ENCODE data around the gene TMCO4.

TMCO4 gene

DNA sequence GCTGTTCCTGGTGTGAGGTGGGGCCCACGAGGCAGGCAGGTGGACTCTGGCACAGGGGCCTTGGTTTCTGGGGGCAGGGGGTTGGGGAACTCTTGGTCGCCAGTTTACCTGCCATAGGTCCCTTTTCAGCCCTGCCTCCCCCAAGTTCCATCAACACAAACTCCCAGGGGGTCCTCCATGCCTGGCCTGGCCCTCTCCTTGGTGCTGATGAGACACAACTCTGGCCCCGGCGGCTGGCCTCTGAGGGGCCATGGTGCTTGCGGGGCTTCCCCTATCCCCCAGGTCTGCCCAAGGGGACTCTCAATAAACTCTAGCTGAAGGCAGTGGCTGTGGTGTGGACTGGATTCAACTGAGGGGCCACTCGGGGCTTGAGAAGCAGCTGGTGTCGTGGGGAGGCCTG lies 119.1 kb downstream of the TMCO4 start:
- DNase-seq: no peak

DNA sequence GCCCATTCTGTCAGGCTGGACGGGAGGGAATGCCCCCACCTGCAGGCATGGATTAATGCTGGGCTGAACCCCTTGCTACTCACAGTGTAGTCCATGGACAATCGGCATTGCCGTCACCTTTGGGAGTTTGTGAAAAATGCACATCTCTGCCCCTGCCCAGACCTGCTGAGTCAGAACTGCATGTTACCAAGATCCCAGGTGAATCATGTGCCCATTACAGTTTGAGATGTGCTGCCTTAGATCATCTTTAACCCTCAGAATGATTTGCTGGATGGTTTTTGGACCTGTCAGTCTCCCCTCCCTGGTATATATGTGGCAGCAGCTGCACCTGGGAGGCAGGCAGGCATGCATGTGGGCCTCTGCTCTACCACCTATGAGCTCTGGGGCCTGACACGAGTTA lies 120.0 kb downstream of the TMCO4 start:
- no peak for DNase-seq

GRCh38 chr1:19678931-19679453 lies 120.7 kb downstream of the TMCO4 start:
- DNase-seq: no peak

DNA sequence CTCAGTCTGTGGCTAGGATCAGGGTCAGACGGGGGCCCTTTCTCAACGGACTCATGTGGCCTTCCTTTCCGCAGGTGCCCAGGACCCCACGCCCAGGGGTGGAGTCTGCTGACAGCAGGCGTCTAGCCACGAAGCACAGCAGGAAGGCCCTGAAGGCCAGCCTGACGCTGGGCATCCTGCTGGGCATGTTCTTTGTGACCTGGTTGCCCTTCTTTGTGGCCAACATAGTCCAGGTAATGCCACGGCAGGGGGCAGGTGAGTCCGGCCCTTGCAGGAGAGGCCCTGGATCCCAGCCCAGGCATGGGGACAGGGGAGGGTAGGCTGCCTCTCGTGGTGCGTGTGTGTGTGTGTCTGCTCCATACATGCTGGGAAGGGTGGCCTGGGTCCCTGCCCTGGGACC lies 121.2 kb downstream of the TMCO4 start:
- no peak for DNase-seq

DNA sequence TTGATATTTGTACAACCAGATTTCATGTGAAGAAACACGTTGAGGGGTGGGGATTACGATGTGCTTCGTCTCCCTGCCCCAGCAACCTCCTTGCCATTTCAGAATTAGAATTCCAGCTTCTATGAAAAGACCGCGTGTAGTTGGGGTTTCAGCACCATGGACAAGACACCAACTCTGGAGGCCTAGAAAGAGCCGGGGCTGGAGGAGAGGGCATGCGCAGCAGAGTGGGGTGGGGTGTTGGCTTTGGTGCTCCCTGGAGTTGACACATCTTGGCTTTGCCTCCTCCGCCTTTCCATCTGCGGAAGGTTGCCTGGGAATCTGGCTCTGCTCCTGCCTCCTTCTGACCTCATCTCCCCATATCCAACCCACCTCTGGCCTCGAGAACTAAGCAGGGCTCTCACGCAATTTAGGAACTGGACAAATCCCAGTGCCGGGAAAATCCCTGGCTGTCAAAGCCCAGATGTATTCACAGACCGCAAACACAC lies 123.2 kb downstream of the TMCO4 start:
- no peak for DNase-seq

GRCh38 chr1:19675797-19676196 lies 123.9 kb downstream of the TMCO4 start:
- no peak for DNase-seq

GRCh38 chr1:19672237-19672636 lies 127.5 kb downstream of the TMCO4 start:
- no peak for DNase-seq

DNA sequence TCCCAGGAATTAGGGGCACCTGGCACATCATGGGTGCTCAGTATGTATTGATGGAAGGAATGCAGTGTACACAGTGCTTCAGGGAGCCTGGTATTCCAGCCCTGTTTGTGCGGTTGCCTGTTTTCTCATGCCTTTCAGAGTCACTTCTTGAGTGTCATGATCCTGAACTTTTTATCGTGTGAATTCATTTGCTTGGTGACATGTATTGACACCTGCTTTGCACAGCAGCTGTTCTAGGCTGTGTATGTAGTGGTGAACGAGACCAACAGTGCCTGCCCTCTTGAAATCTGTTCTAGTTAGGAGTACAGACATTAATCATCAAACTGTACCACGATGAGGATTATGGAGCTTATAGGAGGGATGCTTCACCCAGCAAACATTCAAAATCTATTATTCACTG lies 128.9 kb downstream of the TMCO4 start:
- no peak for DNase-seq

DNA sequence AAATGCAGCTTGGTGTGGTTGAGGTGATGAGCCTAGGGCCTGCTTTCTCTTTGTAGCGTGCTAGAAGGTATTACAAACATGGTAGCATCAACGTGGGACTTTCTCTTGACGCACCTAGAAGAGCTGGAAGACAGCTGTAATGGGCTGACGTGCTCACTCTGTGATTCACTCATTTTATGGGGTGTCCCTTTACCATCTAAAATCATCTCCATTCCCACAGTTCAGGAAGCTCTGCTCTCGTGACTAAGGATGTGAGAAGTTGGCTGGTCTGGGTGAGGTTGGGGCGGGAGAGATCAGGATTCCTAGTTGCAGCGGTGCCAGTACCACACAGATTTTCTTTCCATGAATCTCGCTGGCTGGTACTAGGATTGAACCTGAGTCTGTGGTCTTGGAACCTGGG lies 130.8 kb downstream of the TMCO4 start:
- no peak for DNase-seq

- DNase-seq: no peak
These were observed 133.9 kb downstream of the TMCO4 start for GRCh38 chr1:19665496-19666465.

GRCh38 chr1:19665186-19665495 lies 134.6 kb downstream of the TMCO4 start:
- no peak for DNase-seq

- DNase-seq: no peak
These were observed 135.1 kb downstream of the TMCO4 start, which contains the start of gene HTR6 for GRCh38 chr1:19664453-19665185. Gene HTR6, plus strand, starts transcription at chr1:19664875. Its CDS starts 879 bp downstream, at chr1:19665754.

GRCh38 chr1:19662313-19662712 lies 137.4 kb downstream of the TMCO4 start:
- DNase-seq: no peak

- no peak for DNase-seq
These were observed 137.9 kb downstream of the TMCO4 start for GRCh38 chr1:19661721-19662228.

GRCh38 chr1:19658186-19658585 lies 141.5 kb downstream of the TMCO4 start:
- no peak for DNase-seq

DNA sequence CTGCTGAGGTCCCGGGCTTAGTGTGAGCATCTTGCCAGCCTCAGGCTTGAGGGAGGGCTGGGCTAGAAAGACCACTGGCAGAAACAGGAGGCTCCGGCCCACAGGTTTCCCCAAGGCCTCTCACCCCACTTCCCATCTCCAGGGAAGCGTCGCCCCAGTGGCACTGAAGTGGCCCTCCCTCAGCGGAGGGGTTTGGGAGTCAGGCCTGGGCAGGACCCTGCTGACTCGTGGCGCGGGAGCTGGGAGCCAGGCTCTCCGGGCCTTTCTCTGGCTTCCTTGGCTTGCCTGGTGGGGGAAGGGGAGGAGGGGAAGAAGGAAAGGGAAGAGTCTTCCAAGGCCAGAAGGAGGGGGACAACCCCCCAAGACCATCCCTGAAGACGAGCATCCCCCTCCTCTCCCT lies 142.2 kb downstream of the TMCO4 start:
- no peak for DNase-seq

DNA sequence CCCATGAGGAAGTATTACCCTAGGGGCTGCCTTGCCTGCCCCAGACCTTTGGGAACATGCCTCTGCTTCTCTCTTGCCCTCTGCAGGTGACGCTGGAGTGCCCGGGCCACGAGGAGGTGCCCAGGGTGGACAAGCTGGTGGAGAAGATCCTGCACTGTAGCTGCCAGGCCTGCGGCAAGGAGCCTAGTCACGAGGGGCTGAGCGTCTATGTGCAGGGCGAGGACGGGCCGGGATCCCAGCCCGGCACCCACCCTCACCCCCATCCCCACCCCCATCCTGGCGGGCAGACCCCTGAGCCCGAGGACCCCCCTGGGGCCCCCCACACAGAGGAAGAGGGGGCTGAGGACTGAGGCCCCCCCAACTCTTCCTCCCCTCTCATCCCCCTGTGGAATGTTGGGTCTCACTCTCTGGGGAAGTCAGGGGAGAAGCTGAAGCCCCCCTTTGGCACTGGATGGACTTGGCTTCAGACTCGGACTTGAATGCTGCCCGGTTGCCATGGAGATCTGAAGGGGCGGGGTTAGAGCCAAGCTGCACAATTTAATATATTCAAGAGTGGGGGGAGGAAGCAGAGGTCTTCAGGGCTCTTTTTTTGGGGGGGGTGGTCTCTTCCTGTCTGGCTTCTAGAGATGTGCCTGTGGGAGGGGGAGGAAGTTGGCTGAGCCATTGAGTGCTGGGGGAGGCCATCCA lies 142.8 kb downstream of the TMCO4 start:
- DNase-seq: no peak

DNA sequence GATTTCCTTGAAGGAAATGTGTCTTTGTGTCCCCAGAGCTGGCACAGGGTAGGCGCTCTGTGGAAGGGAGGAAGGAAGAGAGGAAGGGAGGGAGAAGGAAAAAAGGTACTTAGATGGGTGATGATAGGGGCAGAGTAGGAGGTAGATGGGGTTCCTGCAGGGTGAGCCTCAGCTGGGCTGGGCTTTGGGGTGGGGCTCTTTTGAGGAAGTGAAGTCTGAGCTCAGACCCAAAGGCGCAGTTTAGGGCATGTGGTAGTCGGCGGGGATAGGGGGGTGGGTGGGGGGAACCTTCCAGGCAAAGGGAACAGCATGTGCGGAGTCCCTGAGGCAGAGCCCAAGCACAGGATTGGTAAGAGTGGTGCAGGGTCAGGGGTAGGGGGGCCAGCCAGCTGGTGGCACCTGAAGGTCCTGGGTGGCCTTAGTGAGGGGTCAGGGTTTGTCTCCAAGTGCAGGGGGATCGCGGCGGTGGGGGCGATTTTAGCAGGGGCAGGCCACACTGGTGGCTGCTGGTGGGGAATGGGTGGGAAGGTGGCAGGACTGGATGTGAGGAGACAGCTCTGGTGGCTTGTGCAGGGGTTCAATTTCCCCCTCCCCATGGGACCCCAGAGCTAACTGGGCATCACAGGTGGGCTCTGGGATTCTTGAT lies 143.5 kb downstream of the TMCO4 start:
- DNase-seq: no peak

DNA sequence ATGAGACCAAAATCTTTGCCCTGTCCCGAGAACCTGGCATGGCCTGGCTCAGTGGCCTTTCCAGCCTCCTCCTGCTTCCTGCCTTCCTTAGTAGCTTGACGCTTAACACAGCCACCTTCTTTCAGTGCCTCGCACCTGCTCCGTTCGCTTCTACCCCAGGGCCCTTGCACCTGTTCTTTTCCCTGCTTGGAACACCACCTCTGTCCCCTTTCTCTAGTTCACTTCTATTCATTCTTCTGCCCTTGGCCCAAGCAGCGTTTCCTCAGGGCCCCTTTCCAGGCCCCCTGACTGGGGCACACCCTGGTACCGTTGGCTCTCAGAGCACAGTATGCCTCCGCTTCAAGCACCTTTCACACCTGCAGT lies 144.0 kb downstream of the TMCO4 start:
- DNase-seq: no peak

DNA sequence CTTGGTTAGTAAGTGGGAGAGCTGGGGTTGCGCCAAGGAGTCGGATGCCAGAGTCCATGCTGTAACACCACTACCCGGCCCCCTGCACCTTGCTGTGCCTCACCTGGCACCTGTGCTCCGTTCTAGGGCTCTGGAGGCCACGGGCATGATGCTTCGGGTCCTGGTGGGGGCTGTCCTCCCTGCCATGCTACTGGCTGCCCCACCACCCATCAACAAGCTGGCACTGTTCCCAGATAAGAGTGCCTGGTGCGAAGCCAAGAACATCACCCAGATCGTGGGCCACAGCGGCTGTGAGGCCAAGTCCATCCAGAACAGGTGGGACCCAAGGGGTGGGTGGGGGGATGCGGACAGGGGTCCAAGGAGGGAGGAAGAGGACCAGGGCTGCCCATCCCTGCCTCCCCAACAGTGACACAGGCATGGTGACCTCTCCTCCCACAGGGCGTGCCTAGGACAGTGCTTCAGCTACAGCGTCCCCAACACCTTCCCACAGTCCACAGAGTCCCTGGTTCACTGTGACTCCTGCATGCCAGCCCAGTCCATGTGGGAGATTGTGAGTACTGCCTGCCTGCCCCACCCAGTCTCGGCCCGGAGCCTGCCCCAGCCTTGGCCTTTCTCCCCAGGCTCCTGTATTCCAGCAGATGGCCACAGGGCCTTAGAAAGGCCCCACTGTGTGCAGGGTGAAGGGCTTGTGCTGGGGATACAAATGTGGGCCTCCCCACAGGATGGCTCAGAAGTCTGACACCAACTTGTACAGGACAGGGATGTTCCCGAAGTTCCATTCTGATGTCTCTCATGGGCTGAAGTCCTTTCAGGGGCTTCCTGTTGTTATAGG lies 144.6 kb downstream of the TMCO4 start:
- no peak for DNase-seq

DNA sequence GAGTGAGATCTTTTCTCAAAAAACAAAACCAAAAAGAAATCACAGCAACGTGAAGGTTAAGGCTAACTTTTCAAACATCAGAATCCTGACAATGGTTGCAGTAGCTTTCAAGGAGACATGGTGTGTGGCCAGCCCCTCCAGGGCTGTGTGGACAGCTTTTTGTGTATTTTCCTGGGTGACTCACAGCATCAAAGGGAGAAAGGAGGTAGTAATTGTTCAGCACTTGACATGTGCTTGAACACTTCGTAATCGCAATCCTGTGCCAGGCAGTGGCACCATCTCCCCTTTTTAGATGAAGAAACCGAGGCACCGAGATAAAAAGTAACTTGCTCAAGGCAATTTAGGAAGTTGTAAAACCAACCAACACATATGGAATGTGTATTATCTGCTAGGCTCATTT lies 145.3 kb downstream of the TMCO4 start:
- no peak for DNase-seq

Data from NCI-H1436 treated with DMSO at 0.1 percent for 48 hours (cell line).